GM21723 (cell line): ENCODE measurements around the gene SH3BGR.
A peak's percentile ranks its signal among the peaks of the same experiment; 100 is the strongest.

ENCODE experiments used
- ATAC-seq: cut with Tn5 transposase; IDR thresholded peaks from one replicate; pipeline ENCODE4 v1.9.1; 2021; ENCODE audit warnings: mild to moderate bottlenecking, moderate library complexity; ENCODE audit not compliant: unreplicated experiment

The SH3BGR gene

GRCh38 chr21:39511102-39511501 lies 59.3 kb downstream of the SH3BGR start:
- ATAC-seq, result no peak

- no peak for ATAC-seq
Measured at GRCh38 chr21:39513735-39514134, 62.0 kb downstream of the SH3BGR start.

- no peak for ATAC-seq
Measured at GRCh38 chr21:39515684-39516472, 64.1 kb downstream of the SH3BGR start.

GRCh38 chr21:39518055-39518846 lies 66.5 kb downstream of the SH3BGR start:
- peak; percentile 69 for ATAC-seq

- ATAC-seq, result no peak
Measured at GRCh38 chr21:39518847-39519210, 67.1 kb downstream of the SH3BGR start.

GRCh38 chr21:39519835-39520234 lies 68.1 kb downstream of the SH3BGR start:
- ATAC-seq, result no peak

- ATAC-seq, result no peak
Measured at GRCh38 chr21:39523399-39523798, 71.6 kb downstream of the SH3BGR start.

GRCh38 chr21:39523915-39524314 lies 72.1 kb downstream of the SH3BGR start:
- ATAC-seq, result no peak

- ATAC-seq, result no peak
Measured at GRCh38 chr21:39525129-39525528, 73.4 kb downstream of the SH3BGR start.

GRCh38 chr21:39525601-39526000 lies 73.8 kb downstream of the SH3BGR start:
- ATAC-seq, result no peak

- no peak for ATAC-seq
Measured at GRCh38 chr21:39527067-39527595, 75.4 kb downstream of the SH3BGR start.

- ATAC-seq, result no peak
Measured at GRCh38 chr21:39527664-39528381, 76.1 kb downstream of the SH3BGR start.

- ATAC-seq, result no peak
Measured at GRCh38 chr21:39529026-39529425, 77.3 kb downstream of the SH3BGR start.

- ATAC-seq, result no peak
Measured at GRCh38 chr21:39531064-39531463, 79.3 kb downstream of the SH3BGR start.

GRCh38 chr21:39531840-39532239 lies 80.1 kb downstream of the SH3BGR start:
- ATAC-seq, result no peak

GRCh38 chr21:39533545-39534380 lies 82.0 kb downstream of the SH3BGR start:
- no peak for ATAC-seq

GRCh38 chr21:39535646-39536437 lies 84.1 kb downstream of the SH3BGR start:
- ATAC-seq, result no peak

- no peak for ATAC-seq
Measured at GRCh38 chr21:39536835-39537234, 85.1 kb downstream of the SH3BGR start.

- no peak for ATAC-seq
Measured at GRCh38 chr21:39537571-39537970, 85.8 kb downstream of the SH3BGR start.
